OCI-LY3 (cell line): ENCODE results near the gene MED8.
A peak's percentile ranks its signal among the peaks of the same experiment; 100 is the strongest.

ENCODE experiments used
- CTCF ChIP-seq: fragments of 200-600, 300-600 bp; sonication (generic); IDR thresholded peaks from 2 replicates; pipeline ENCODE4 v1.5.1; 2014; ENCODE audit warnings: antibody characterized with exemption, low read length, low read depth
- EZH2phosphoT487 ChIP-seq: fragments of 200-600 bp; shearing (Covaris generic); IDR thresholded peaks from 2 replicates; pipeline ENCODE4 v1.6.1; 2018; ENCODE audit warnings: antibody characterized with exemption, mixed run types, low read depth

GRCh38 chr1:43358121-43358745 is 31.4 kb downstream of the MED8 start:
- TF ChIP-seq EZH2phosphoT487 (no peak), CTCF (peak; percentile 35)
